Mesenchymal stem cell (in vitro differentiated cells and primary cell): ENCODE measurements around the gene MED9. TPM values are rescaled to one million over a fixed set of nuclear protein-coding genes. Genes with fewer than 3 reads are reported as not detected.

Source experiments
- DNase-seq: peaks from one replicate; pipeline ENCODE4 v3.0.0-alpha.2; 2013
- H2AFZ ChIP-seq: one replicate; pipeline ENCODE4 v1.6.1; 2013; ENCODE audit warnings: low read depth, mild to moderate bottlenecking, control low read depth, inconsistent platforms, low read length, moderate library complexity
- H2AK5ac ChIP-seq: 2 replicates; pipeline ENCODE4 v1.6.1; 2013; ENCODE audit warnings: low read length, moderate library complexity, mild to moderate bottlenecking, inconsistent platforms; ENCODE audit not compliant: severe bottlenecking
- H2BK120ac ChIP-seq: one replicate; pipeline ENCODE4 v1.6.1; 2013; ENCODE audit warnings: low read depth, mild to moderate bottlenecking, inconsistent platforms, low read length, moderate library complexity
- H2BK12ac ChIP-seq, 2 experiments: one replicate each; pipeline ENCODE4 v1.6.1; 2013; ENCODE audit warnings: inconsistent platforms in 2 of 2, low read length in 2 of 2, mild to moderate bottlenecking in 2 of 2, moderate library complexity in 2 of 2, control low read depth in 1 of 2
- H2BK15ac ChIP-seq: one replicate; pipeline ENCODE4 v1.6.1; 2013; ENCODE audit warnings: mild to moderate bottlenecking, low read depth, inconsistent platforms; ENCODE audit not compliant: poor library complexity, severe bottlenecking
- H2BK5ac ChIP-seq: 2 replicates; pipeline ENCODE4 v1.6.1; 2013; ENCODE audit warnings: low read depth, mild to moderate bottlenecking, low read length, control low read depth, inconsistent platforms; ENCODE audit not compliant: poor library complexity, severe bottlenecking
- H3K14ac ChIP-seq, 2 experiments: one replicate each; pipeline ENCODE4 v1.6.1; 2013; ENCODE audit warnings: inconsistent platforms in 2 of 2, low read length in 2 of 2, control low read depth in 1 of 2, mild to moderate bottlenecking in 1 of 2, moderate library complexity in 1 of 2
- H3K18ac ChIP-seq, 2 experiments: one replicate each; pipeline ENCODE4 v1.6.1; 2013; ENCODE audit warnings: inconsistent platforms in 2 of 2, low read length in 2 of 2, control low read depth in 1 of 2, low read depth in 1 of 2, mild to moderate bottlenecking in 1 of 2
- H3K23ac ChIP-seq, 2 experiments: one replicate each; pipeline ENCODE4 v1.6.1; 2013; ENCODE audit warnings: inconsistent platforms in 2 of 2, low read length in 2 of 2, mild to moderate bottlenecking in 2 of 2, moderate library complexity in 2 of 2, control low read depth in 1 of 2
- H3K27ac ChIP-seq: 2 replicates; pipeline ENCODE4 v1.5.1; 2013; ENCODE audit warnings: mild to moderate bottlenecking, moderate library complexity, low read length, control low read depth, inconsistent platforms; ENCODE audit not compliant: poor library complexity, severe bottlenecking
- H3K27me3 ChIP-seq, 2 experiments: 2 replicates each; pipeline versions ENCODE4 v1.6.1 to v1.7.0; 2013; ENCODE audit warnings: low read length in 2 of 2, mild to moderate bottlenecking in 2 of 2, moderate library complexity in 2 of 2, control low read depth in 1 of 2, inconsistent platforms in 1 of 2; ENCODE audit not compliant: control insufficient read depth in 1 of 2, insufficient read depth in 1 of 2
- H3K36me3 ChIP-seq, 2 experiments: 2 replicates each; pipeline versions ENCODE4 v1.6.1 to v1.7.0; 2013; ENCODE audit warnings: low read length in 2 of 2, control low read depth in 1 of 2, inconsistent platforms in 1 of 2, low read depth in 1 of 2, mild to moderate bottlenecking in 1 of 2; ENCODE audit not compliant: insufficient read depth in 2 of 2, control insufficient read depth in 1 of 2
- H3K4ac ChIP-seq, 2 experiments: one replicate each; pipeline ENCODE4 v1.6.1; 2013; ENCODE audit warnings: inconsistent platforms in 2 of 2, low read length in 2 of 2, mild to moderate bottlenecking in 2 of 2, moderate library complexity in 2 of 2, control low read depth in 1 of 2, low read depth in 1 of 2
- H3K4me1 ChIP-seq: 2 replicates; pipeline ENCODE4 v1.6.1; 2013; ENCODE audit warnings: low read depth, low read length, control low read depth; ENCODE audit not compliant: control insufficient read depth, insufficient read depth
- H3K4me2 ChIP-seq: 2 replicates; pipeline ENCODE4 v1.6.1; 2013; ENCODE audit warnings: low read length, mild to moderate bottlenecking, inconsistent platforms; ENCODE audit not compliant: poor library complexity, severe bottlenecking
- H3K4me3 ChIP-seq, 2 experiments: 2 replicates each; pipeline versions ENCODE4 v1.5.1 to v1.7.0; 2013; ENCODE audit warnings: low read length in 2 of 2, mild to moderate bottlenecking in 2 of 2, control low read depth in 1 of 2, low read depth in 1 of 2; ENCODE audit not compliant: insufficient read depth in 1 of 2
- H3K79me1 ChIP-seq: replicated peaks from 2 replicates; pipeline ENCODE4 v1.6.1; 2013; ENCODE audit warnings: mild to moderate bottlenecking, control low read depth, low read length, inconsistent platforms; ENCODE audit not compliant: poor library complexity, severe bottlenecking
- H3K9ac ChIP-seq: 2 replicates; pipeline ENCODE4 v1.7.0; 2013; ENCODE audit warnings: mild to moderate bottlenecking, low read length, moderate library complexity
- H3K9me3 ChIP-seq: 2 replicates; pipeline ENCODE4 v1.7.0; 2013; ENCODE audit warnings: mild to moderate bottlenecking, low read length; ENCODE audit not compliant: control insufficient read depth
- H4K8ac ChIP-seq: one replicate; pipeline ENCODE4 v1.6.1; 2013; ENCODE audit warnings: inconsistent platforms, mild to moderate bottlenecking, low read length, moderate library complexity
- H4K91ac ChIP-seq: one replicate; pipeline ENCODE4 v1.6.1; 2013; ENCODE audit warnings: mild to moderate bottlenecking, low read length, inconsistent platforms
- WGBS: methylation state at CpG from one replicate; pipeline ENCODE4 v1.1.7; 2013; ENCODE audit warnings: mixed read lengths; 5-methylcytosine and 5-hydroxymethylcytosine counted together
- small RNA-seq: library from polyadenylated mRNA; stranded (forward); fragments of <200 nt; extraction: miRNeasy Mini kit (QIAGEN cat#:217004); gene quantifications from one replicate; pipeline ENCODE3, GENCODE V24; 2013; ENCODE audit warnings: low read depth

The MED9 gene

GRCh38 chr17:17541640-17542001 lies 64.8 kb downstream of the MED9 start:
- DNase-seq: no peak
- Histone ChIP-seq H3K36me3 (peaks cover 0 to 1% of the 10 kb centered on the region in 2 experiments), H4K91ac (no peak overlapping the region)

More at GRCh38 chr17:17541640-17542001, 64.8 kb downstream of the MED9 start:
- H2AK5ac ChIP-seq: no peak overlapping the region
- no peaks in the 10 kb centered on the region for H3K9me3 ChIP-seq
- no peak overlapping the region for H2BK15ac ChIP-seq
- no peak overlapping the region for H3K27ac ChIP-seq
- no peak overlapping the region for H4K8ac ChIP-seq
- H2BK5ac ChIP-seq: no peak overlapping the region
- no peak overlapping the region for H2AFZ ChIP-seq
- H3K79me1 ChIP-seq: no peaks in the 10 kb centered on the region
- H3K4me3 ChIP-seq: no peak overlapping the region
- 88% methylated on average over 5 of the region's 5 CpGs for WGBS
- H3K9ac ChIP-seq: no peak overlapping the region
- H3K27me3 ChIP-seq: no peaks in the 10 kb centered on the region
- no peak overlapping the region for H3K4me2 ChIP-seq
- no peak overlapping the region for H3K14ac ChIP-seq
- H2BK12ac ChIP-seq: no peak overlapping the region
- H3K4ac ChIP-seq: no peak overlapping the region
- H3K4me1 ChIP-seq: peaks cover 18% of the 10 kb centered on the region
- no peak overlapping the region for H3K18ac ChIP-seq
- H2BK120ac ChIP-seq: no peak overlapping the region
- no peak overlapping the region for H3K23ac ChIP-seq

Small RNA genes within 50 kb of the gene (small RNA-seq; reads per million reads assigned to genes)
- gene RF00019: not detected
